Activated CD4-positive, alpha-beta T cell treated with anti-CD3 and anti-CD28 coated beads, Interleukin-2, Interleukin-4, amounts not matched to agents 100 ng/mL and 50 ng/mL, durations not matched to agents 16 hours and 8 hours (primary cell): ENCODE data around the gene SEPTIN3.
A peak's percentile ranks its signal among the peaks of the same experiment; 100 is the strongest.

Source experiments
- DNase-seq: peaks from one replicate; pipeline ENCODE4 v3.0.0-alpha.2; 2020; ENCODE audit warnings: low spot score

Gene SEPTIN3

GRCh38 chr22:41975299-41976069, 6.2 kb downstream of the SEPTIN3 start:
- DNase-seq: no peak

- peak; percentile 20 for DNase-seq
Observed at GRCh38 chr22:41976070-41976901, 7.0 kb downstream of the SEPTIN3 start.

- no peak for DNase-seq
Observed at GRCh38 chr22:41976961-41977566, 7.8 kb downstream of the SEPTIN3 start.

- no peak for DNase-seq
Observed at GRCh38 chr22:41978732-41979131, 9.5 kb downstream of the SEPTIN3 start.

GRCh38 chr22:41979423-41980250, 10.4 kb downstream of the SEPTIN3 start:
- no peak for DNase-seq

- no peak for DNase-seq
Observed at GRCh38 chr22:41982865-41983264, 13.6 kb downstream of the SEPTIN3 start.

GRCh38 chr22:41983513-41984405, 14.5 kb downstream of the SEPTIN3 start:
- no peak for DNase-seq

GRCh38 chr22:41987276-41987675, 18.0 kb downstream of the SEPTIN3 start:
- no peak for DNase-seq

- DNase-seq: no peak
Observed at GRCh38 chr22:41989246-41989645, 20.0 kb downstream of the SEPTIN3 start.

- no peak for DNase-seq
Observed at GRCh38 chr22:41991111-41991510, 21.9 kb downstream of the SEPTIN3 start.

- DNase-seq: no peak
Observed at GRCh38 chr22:41992496-41992895, 23.3 kb downstream of the SEPTIN3 start.

GRCh38 chr22:41995211-41995610, 26.0 kb downstream of the SEPTIN3 start:
- no peak for DNase-seq

- DNase-seq: no peak
Observed at GRCh38 chr22:41996826-41997225, 27.6 kb downstream of the SEPTIN3 start.

- DNase-seq: peak; percentile 82
Observed at GRCh38 chr22:41998361-41999261, 29.4 kb downstream of the SEPTIN3 start, which contains the start of gene WBP2NL. Gene WBP2NL (plus strand): TSS chr22:41998788. CDS start chr22:41998819, 31 bp downstream.

GRCh38 chr22:42000466-42000865, 31.2 kb downstream of the SEPTIN3 start:
- DNase-seq: no peak

GRCh38 chr22:42001121-42001520, 31.9 kb downstream of the SEPTIN3 start:
- DNase-seq: no peak

GRCh38 chr22:42001706-42002105, 32.5 kb downstream of the SEPTIN3 start:
- no peak for DNase-seq

- DNase-seq: no peak
Observed at GRCh38 chr22:42007922-42008321, 38.7 kb downstream of the SEPTIN3 start.

GRCh38 chr22:42010778-42011177, 41.5 kb downstream of the SEPTIN3 start:
- DNase-seq: no peak

GRCh38 chr22:42013385-42013784, 44.1 kb downstream of the SEPTIN3 start:
- no peak for DNase-seq
